ENCODE results near the gene RBMS2. TPM values are rescaled to one million over a fixed set of nuclear protein-coding genes. Genes with fewer than 3 reads are reported as not detected.

RBMS2 gene
- total and polyA plus RNA-seq, 10 of the 15 experiments (the other 5 are each of a cell fraction or from before 2014, with no cell fraction given): 0.56 to 7.1 (median 2.4) TPM

DNA sequence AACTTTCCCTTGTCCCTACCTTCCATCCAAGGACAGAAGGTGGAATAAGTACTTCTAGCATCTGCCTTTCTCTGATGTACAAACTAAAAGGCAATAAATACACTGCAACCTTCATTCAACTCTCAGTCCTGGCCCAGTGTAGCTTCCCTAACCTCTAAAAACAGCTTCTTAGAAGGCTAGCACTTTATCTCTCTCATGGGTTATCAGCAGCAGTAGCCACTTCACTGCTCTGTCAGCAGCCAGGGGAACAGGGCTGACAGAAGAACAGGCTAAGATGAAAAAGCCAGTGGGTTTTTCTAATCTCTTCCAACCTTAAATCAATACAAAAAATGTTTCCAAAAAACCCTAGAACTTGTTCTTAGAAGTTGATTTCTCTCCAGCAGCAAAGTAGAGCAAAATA lies 95.3 kb downstream of the RBMS2 start:
- H2AFZ ChIP-seq (ENCODE audit: control insufficient read depth, low read depth, low read length): no peak overlapping the region
- FAIRE-seq: no peak
- SMC1A ChIA-PET (ENCODE audit: uncharacterized antibody, unreplicated experiment): interaction anchor here (0.8 to 1.2 kb wide), 3 partner anchors 19 to 371 kb away, joined by 3 to 4 read pairs (median 3); no protein-coding TSS in a partner anchor
- no peaks in the 10 kb centered on the region for H3K9me3 ChIP-seq (replicated peaks; ENCODE audit: control insufficient read depth, insufficient read depth, low read length)
- no peak for ATAC-seq
- H3K36me3 ChIP-seq (ENCODE audit: control insufficient read depth in 2 of 2, insufficient read depth in 2 of 2, low read length in 1 of 2): peaks cover 38 to 51% of the 10 kb centered on the region in 2 experiments
- no peaks in the 10 kb centered on the region for H3K4me1 ChIP-seq (ENCODE audit: control insufficient read depth, insufficient read depth, low read length)
- H3K27ac ChIP-seq (ENCODE audit: control insufficient read depth, insufficient read depth): no peak overlapping the region
- CTCF ChIA-PET: no interaction called here
- RAD21 ChIA-PET (ENCODE audit: unreplicated experiment): interaction anchor here (0.9 kb wide), 1 partner anchor 20 kb away, joined by 4 read pairs; no protein-coding TSS in a partner anchor
- H3K9ac ChIP-seq (ENCODE audit: control insufficient read depth, insufficient read depth, low read length): no peak overlapping the region
- H3K27me3 ChIP-seq (replicated peaks in 1 of 2; ENCODE audit: control insufficient read depth in 2 of 2, insufficient read depth in 2 of 2, low read length in 1 of 2): no peaks in the 10 kb centered on the region
- H4K20me1 ChIP-seq (ENCODE audit: control insufficient read depth, insufficient read depth): no peaks in the 10 kb centered on the region
- H3K4me3 ChIP-seq: no peak overlapping the region
- BruUV-seq (replicated peaks): no TSS peak
- POLR2A ChIA-PET: interaction anchor here (1.3 to 2.0 kb wide), 2 partner anchors 9 to 12 kb away, joined by 4 to 5 read pairs; no protein-coding TSS in a partner anchor
- no peak for DNase-seq (ENCODE audit: low read depth, low spot score)
- in situ Hi-C loops (cut with MboI) (no loop called here), intact Hi-C loops (cut with micrococcal nuclease; ENCODE audit: unreplicated experiment) (no loop called here)
- no peak overlapping the region for H3K4me2 ChIP-seq (ENCODE audit: control insufficient read depth, insufficient read depth)
- H3K79me2 ChIP-seq (ENCODE audit: control insufficient read depth, insufficient read depth, low read length): peaks cover 30% of the 10 kb centered on the region
- TF ChIP-seq CREB1 (IDR thresholded peaks at IDR 0.05; ENCODE audit: low read depth) (no peak), TARDBP (IDR thresholded peaks at IDR 0.05; ENCODE audit: borderline replicate concordance) (no peak), ESRRA (IDR thresholded peaks at IDR 0.05; ENCODE audit: low read length) (no peak), PBX3 (IDR thresholded peaks at IDR 0.05; ENCODE audit: insufficient replicate concordance, low read depth, low read length) (no peak), BMI1 (IDR thresholded peaks at IDR 0.05; ENCODE audit: borderline replicate concordance) (no peak)

- in situ Hi-C loops (cut with MboI): no loop called here
- H3K27ac ChIP-seq (ENCODE audit: control insufficient read depth, insufficient read depth): no peak overlapping the region
- BruUV-seq (replicated peaks): no TSS peak
- TF ChIP-seq BRCA1 (IDR thresholded peaks at IDR 0.05; ENCODE audit: low read depth, low read length): no peak
- no peak for TF ChIP-seq ESRRA (IDR thresholded peaks at IDR 0.05; ENCODE audit: low read length)
- TF ChIP-seq, protein P1, sequence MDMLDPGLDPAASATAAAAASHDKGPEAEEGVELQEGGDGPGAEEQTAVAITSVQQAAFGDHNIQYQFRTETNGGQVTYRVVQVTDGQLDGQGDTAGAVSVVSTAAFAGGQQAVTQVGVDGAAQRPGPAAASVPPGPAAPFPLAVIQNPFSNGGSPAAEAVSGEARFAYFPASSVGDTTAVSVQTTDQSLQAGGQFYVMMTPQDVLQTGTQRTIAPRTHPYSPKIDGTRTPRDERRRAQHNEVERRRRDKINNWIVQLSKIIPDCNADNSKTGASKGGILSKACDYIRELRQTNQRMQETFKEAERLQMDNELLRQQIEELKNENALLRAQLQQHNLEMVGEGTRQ (IDR thresholded peaks at IDR 0.05; ENCODE audit: borderline replicate concordance, low read depth, low read length): no peak
- TF ChIP-seq KAT2A (conservative IDR thresholded peaks at IDR 0.05; ENCODE audit: control insufficient read depth, low read depth, low read length): no peak
- TF ChIP-seq MLLT1 (IDR thresholded peaks at IDR 0.05): no peak
- TF ChIP-seq SMAD5 (IDR thresholded peaks at IDR 0.05; ENCODE audit: low read depth): no peak
- TF ChIP-seq FOS (IDR thresholded peaks at IDR 0.05; ENCODE audit: borderline replicate concordance, extremely low read depth, insufficient read length): no peak
- TF ChIP-seq ZNF384 (IDR thresholded peaks at IDR 0.05; ENCODE audit: borderline replicate concordance, low read depth, low read length): no peak
- no peak for TF ChIP-seq EZH2 (IDR thresholded peaks at IDR 0.05; ENCODE audit: borderline replicate concordance, control insufficient read depth, low read depth, low read length)
Observed at GRCh38 chr12:56622535-56622934, 100.9 kb downstream of the RBMS2 start.

More at GRCh38 chr12:56622535-56622934, 100.9 kb downstream of the RBMS2 start:
- ChIA-PET CTCF (interaction anchor here (1.3 to 2.4 kb wide), 4 partner anchors 9 to 31 kb away, joined by 3 to 19 read pairs (median 4); no protein-coding TSS in a partner anchor), RAD21 (ENCODE audit: unreplicated experiment) (interaction anchor here (1.3 to 1.4 kb wide), 2 partner anchors 11 to 14 kb away, joined by 3 to 6 read pairs; no protein-coding TSS in a partner anchor), SMC1A (ENCODE audit: uncharacterized antibody, unreplicated experiment) (interaction anchor here (0.9 to 7.5 kb wide), 5 partner anchors 10 to 109 kb away, joined by 3 to 68 read pairs (median 8); no protein-coding TSS in a partner anchor), POLR2A (interaction anchor here (1.0 to 8.4 kb wide), 3 partner anchors 13 to 66 kb away, joined by 3 to 54 read pairs (median 3); no protein-coding TSS in a partner anchor)
- no peak overlapping the region for H3K4me3 ChIP-seq
- no peak for ATAC-seq
- intact Hi-C loops (cut with micrococcal nuclease; ENCODE audit: unreplicated experiment): no loop called here
- DNase-seq (ENCODE audit: low read depth, low spot score): no peak
- H3K9ac ChIP-seq (ENCODE audit: control insufficient read depth, insufficient read depth, low read length): no peak overlapping the region
- H3K36me3 ChIP-seq (ENCODE audit: control insufficient read depth in 2 of 2, insufficient read depth in 2 of 2, low read length in 1 of 2): peaks cover 0 to 19% of the 10 kb centered on the region in 2 experiments; a peak in 3 of 4 replicates
- no peaks in the 10 kb centered on the region for H3K27me3 ChIP-seq (replicated peaks in 1 of 2; ENCODE audit: control insufficient read depth in 2 of 2, insufficient read depth in 2 of 2, low read length in 1 of 2)
- H4K20me1 ChIP-seq (ENCODE audit: control insufficient read depth, insufficient read depth): no peaks in the 10 kb centered on the region; the same call in 1 of the 2 replicates
- H3K9me3 ChIP-seq (replicated peaks; ENCODE audit: control insufficient read depth, insufficient read depth, low read length): no peaks in the 10 kb centered on the region
- no peak for FAIRE-seq
- no peak overlapping the region for H2AFZ ChIP-seq (ENCODE audit: control insufficient read depth, low read depth, low read length)
- peaks cover 16% of the 10 kb centered on the region; the same call in 1 of the 2 replicates for H3K4me1 ChIP-seq (ENCODE audit: control insufficient read depth, insufficient read depth, low read length)
- H3K4me2 ChIP-seq (ENCODE audit: control insufficient read depth, insufficient read depth): no peak overlapping the region
- WGBS (ENCODE audit: insufficient coverage, insufficient replicate concordance, low lambda C conversion rate, missing lambda C conversion rate): 100% methylated on average over 1 of the region's 1 CpG
- peaks cover 71% of the 10 kb centered on the region for H3K79me2 ChIP-seq (ENCODE audit: control insufficient read depth, insufficient read depth, low read length)
